Endodermal cell (in vitro differentiated cells): ENCODE measurements around the gene AKAP6. TPM values are rescaled to one million over a fixed set of nuclear protein-coding genes. Genes with fewer than 3 reads are reported as not detected.

Experiments used
- DNase-seq: peaks from one replicate; pipeline ENCODE4 v3.0.0-alpha.2; 2017
- H3K27ac ChIP-seq: 2 replicates; pipeline ENCODE4 v1.5.1; 2013; ENCODE audit warnings: mild to moderate bottlenecking, low read depth, low read length, moderate library complexity
- H3K27me3 ChIP-seq: 2 replicates; pipeline ENCODE4 v1.6.1; 2013; ENCODE audit warnings: mild to moderate bottlenecking, low read length, moderate library complexity; ENCODE audit not compliant: insufficient read depth, control insufficient read depth, poor library complexity, severe bottlenecking
- H3K36me3 ChIP-seq: 2 replicates; pipeline ENCODE4 v1.7.0; 2013; ENCODE audit warnings: mild to moderate bottlenecking, low read length, moderate library complexity; ENCODE audit not compliant: control insufficient read depth, insufficient read depth
- H3K4me1 ChIP-seq: one replicate; pipeline ENCODE4 v1.7.0; 2013; ENCODE audit warnings: low read length; ENCODE audit not compliant: control insufficient read depth, insufficient read depth
- H3K4me3 ChIP-seq: 2 replicates; pipeline ENCODE4 v1.5.1; 2013; ENCODE audit warnings: mild to moderate bottlenecking, low read length, moderate library complexity
- H3K9ac ChIP-seq: 2 replicates; pipeline ENCODE4 v1.6.1; 2013; ENCODE audit warnings: mild to moderate bottlenecking, low read length, moderate library complexity; ENCODE audit not compliant: poor library complexity, severe bottlenecking; ENCODE audit errors: extremely low read depth
- H3K9me3 ChIP-seq: 2 replicates; pipeline ENCODE4 v1.6.1; 2013; ENCODE audit warnings: mild to moderate bottlenecking, low read length, moderate library complexity; ENCODE audit not compliant: control insufficient read depth
- H3K27ac Mint-ChIP-seq: 2 replicates; pipeline ENCODE4 v1.8.0; 2020; ENCODE audit warnings: mixed read lengths
- H3K27me3 Mint-ChIP-seq: 2 replicates; pipeline ENCODE4 v1.8.0; 2021; ENCODE audit warnings: mild to moderate bottlenecking, mixed read lengths; ENCODE audit not compliant: insufficient read depth
- H3K36me3 Mint-ChIP-seq: 2 replicates; pipeline ENCODE4 v1.8.0; 2020; ENCODE audit warnings: low read depth, mixed read lengths
- H3K4me1 Mint-ChIP-seq: 2 replicates; pipeline ENCODE4 v1.8.0; 2020; ENCODE audit warnings: mixed read lengths
- H3K4me3 Mint-ChIP-seq: 2 replicates; pipeline ENCODE4 v1.8.0; 2020; ENCODE audit warnings: mild to moderate bottlenecking, moderate library complexity, mixed read lengths
- H3K9me3 Mint-ChIP-seq: 2 replicates; pipeline ENCODE4 v1.8.0; 2020; ENCODE audit warnings: mild to moderate bottlenecking, mixed read lengths
- CTCF ChIP-seq: fragments of 200-600 bp; sonication (generic); conservative IDR thresholded peaks from 2 replicates; pipeline ENCODE4 v1.5.0; 2021; ENCODE audit warnings: antibody characterized with exemption, mild to moderate bottlenecking
- WGBS, 2 experiments: methylation state at CpG; one replicate each; pipeline versions ENCODE4 v1.1.5 to v1.1.7; 2013; ENCODE audit warnings: missing lambda C conversion rate in 2 of 2, mixed read lengths in 1 of 2; ENCODE audit not compliant: insufficient coverage in 1 of 2, insufficient read length in 1 of 2; 5-methylcytosine and 5-hydroxymethylcytosine counted together
- total RNA-seq, 2 donors: library from RNA; stranded (reverse); fragmentation: NEBNext Ultra II Directional in 1 of 2; extraction: Animal tissue kit (Norgen Biotek cat#: 25700) in 1 of 2; gene quantifications; 2 replicates in 1 of 2; 3 replicates in 1 of 2; pipeline ENCODE4 v1.2.1, GENCODE V29; 2021

The AKAP6 gene
- total RNA-seq, 2 donors from 2014 or later = 4.3 to 5.0 TPM

GRCh38 chr14:32403021-32403420, 73.9 kb downstream of the AKAP6 start:
- DNase-seq = no peak
- Mint-ChIP-seq H3K9me3 (no peaks in the 10 kb centered on the region), H3K36me3 (no peaks in the 10 kb centered on the region), H3K27me3 (peaks cover 3% of the 10 kb centered on the region), H3K27ac (no peak overlapping the region), H3K4me3 (no peak overlapping the region), H3K4me1 (peaks cover 5% of the 10 kb centered on the region)
- Histone ChIP-seq H3K27ac (no peak overlapping the region), H3K36me3 (no peaks in the 10 kb centered on the region), H3K9me3 (no peaks in the 10 kb centered on the region), H3K9ac (no peak overlapping the region), H3K4me1 (peaks cover under 1% of the 10 kb centered on the region), H3K27me3 (no peaks in the 10 kb centered on the region), H3K4me3 (no peak overlapping the region)
- WGBS, 2 experiments = 93% methylated on average over 3 of the region's 3 CpGs; no CpG with 5 or more reads in 1 of the 2 experiments
- TF ChIP-seq CTCF = no peak

GRCh38 chr14:32403688-32404087, 74.6 kb downstream of the AKAP6 start:
- Mint-ChIP-seq H3K9me3 (no peaks in the 10 kb centered on the region), H3K27ac (no peak overlapping the region), H3K36me3 (no peaks in the 10 kb centered on the region), H3K4me3 (no peak overlapping the region), H3K4me1 (peaks cover 3% of the 10 kb centered on the region), H3K27me3 (peaks cover 3% of the 10 kb centered on the region)
- no peak for DNase-seq
- H3K27me3 ChIP-seq = no peaks in the 10 kb centered on the region
- no peak overlapping the region for H3K9ac ChIP-seq
- no peak overlapping the region for H3K4me3 ChIP-seq
- H3K36me3 ChIP-seq = no peaks in the 10 kb centered on the region
- no peak overlapping the region for H3K27ac ChIP-seq
- no peaks in the 10 kb centered on the region for H3K9me3 ChIP-seq
- 92% methylated on average over 1 of the region's 2 CpGs; no CpG with 5 or more reads in 1 of the 2 experiments for WGBS, 2 experiments
- H3K4me1 ChIP-seq = no peaks in the 10 kb centered on the region
- no peak for TF ChIP-seq CTCF

GRCh38 chr14:32404784-32405573, 75.9 kb downstream of the AKAP6 start:
- no peaks in the 10 kb centered on the region for H3K27me3 ChIP-seq
- no peak overlapping the region for H3K4me3 Mint-ChIP-seq
- no peaks in the 10 kb centered on the region for H3K9me3 ChIP-seq
- no peaks in the 10 kb centered on the region for H3K9me3 Mint-ChIP-seq
- no peak overlapping the region for H3K27ac ChIP-seq
- H3K4me1 Mint-ChIP-seq = peaks cover 2% of the 10 kb centered on the region
- H3K36me3 ChIP-seq = no peaks in the 10 kb centered on the region
- H3K27me3 Mint-ChIP-seq = peaks cover 5% of the 10 kb centered on the region
- no peak overlapping the region for H3K4me3 ChIP-seq
- TF ChIP-seq CTCF = no peak
- no peaks in the 10 kb centered on the region for H3K4me1 ChIP-seq
- H3K36me3 Mint-ChIP-seq = no peaks in the 10 kb centered on the region
- DNase-seq = no peak
- no peak overlapping the region for H3K27ac Mint-ChIP-seq
- no peak overlapping the region for H3K9ac ChIP-seq
